HepG2 (cell line): ENCODE measurements around the gene KDM6B. TPM values are rescaled to one million over a fixed set of nuclear protein-coding genes. Genes with fewer than 3 reads are reported as not detected.

Source experiments
- ADNP ChIP-seq: sonication (generic); formaldehyde crosslinking; IDR thresholded peaks from 2 replicates; pipeline ENCODE4 v1.4.0; 2020; ENCODE audit warnings: missing genetic modification reagents
- EEA1 ChIP-seq: sonication (generic); formaldehyde crosslinking; IDR thresholded peaks from 2 replicates; pipeline ENCODE4 v1.5.1; 2020; ENCODE audit warnings: mild to moderate bottlenecking, missing genetic modification reagents, borderline replicate concordance
- ETV6 ChIP-seq: sonication (generic); formaldehyde crosslinking; conservative IDR thresholded peaks from 2 replicates; pipeline ENCODE4 v1.4.0; 2020; ENCODE audit warnings: missing genetic modification reagents
- GZF1 ChIP-seq: sonication (generic); formaldehyde crosslinking; IDR thresholded peaks from 2 replicates; pipeline ENCODE4 v1.5.1; 2020; ENCODE audit warnings: mild to moderate bottlenecking, missing genetic modification reagents
- HHEX ChIP-seq: IDR thresholded peaks from 2 replicates; pipeline ENCODE4 v1.6.1; 2016; ENCODE audit warnings: control low read depth
- HNRNPK ChIP-seq: fragments of 200-400 bp; formaldehyde crosslinking; IDR thresholded peaks from 2 replicates; pipeline ENCODE4 v1.6.1; 2018; ENCODE audit warnings: low read length, low read depth, moderate library complexity, mild to moderate bottlenecking; ENCODE audit not compliant: poor library complexity, severe bottlenecking
- HOXA3 ChIP-seq: sonication (generic); formaldehyde crosslinking; IDR thresholded peaks from 2 replicates; pipeline ENCODE4 v1.5.0; 2020; ENCODE audit warnings: missing genetic modification reagents
- IRX3 ChIP-seq: sonication (generic); formaldehyde crosslinking; IDR thresholded peaks from 2 replicates; pipeline ENCODE4 v1.8.1; 2023; ENCODE audit warnings: mild to moderate bottlenecking, low read depth, missing genetic modification reagents, borderline replicate concordance
- PITX1 ChIP-seq: sonication (generic); formaldehyde crosslinking; IDR thresholded peaks from 2 replicates; pipeline ENCODE4 v1.5.1; 2020; ENCODE audit warnings: mild to moderate bottlenecking, missing genetic modification reagents
- SNAPC4 ChIP-seq: sonication (generic); formaldehyde crosslinking; IDR thresholded peaks from 2 replicates; pipeline ENCODE4 v1.4.0; 2020; ENCODE audit warnings: mild to moderate bottlenecking, missing genetic modification reagents
- YY1 ChIP-seq: IDR thresholded peaks from 2 replicates; pipeline ENCODE4 v1.6.1; 2011; ENCODE audit warnings: low read length, low read depth, moderate library complexity, mild to moderate bottlenecking; ENCODE audit not compliant: insufficient read depth, insufficient replicate concordance
- ZKSCAN5 ChIP-seq: sonication (generic); formaldehyde crosslinking; IDR thresholded peaks from 2 replicates; pipeline ENCODE4 v1.5.1; 2020; ENCODE audit warnings: mild to moderate bottlenecking, missing genetic modification reagents
- ZNF160 ChIP-seq: sonication (generic); formaldehyde crosslinking; IDR thresholded peaks from 2 replicates; pipeline ENCODE4 v1.8.0; 2022; ENCODE audit warnings: mild to moderate bottlenecking, inconsistent platforms, missing genetic modification reagents
- ZNF275 ChIP-seq: sonication (generic); formaldehyde crosslinking; IDR thresholded peaks from 2 replicates; pipeline ENCODE4 v1.8.0; 2022; ENCODE audit warnings: missing genetic modification reagents, mild to moderate bottlenecking, inconsistent platforms, borderline replicate concordance
- ZNF430 ChIP-seq: sonication (generic); formaldehyde crosslinking; IDR thresholded peaks from 2 replicates; pipeline ENCODE4 v1.9.0; 2021; ENCODE audit warnings: mild to moderate bottlenecking, missing genetic modification reagents
- ZNF589 ChIP-seq: sonication (generic); formaldehyde crosslinking; conservative IDR thresholded peaks from 2 replicates; pipeline ENCODE4 v1.8.0; 2022; ENCODE audit warnings: mild to moderate bottlenecking, moderate library complexity, missing genetic modification reagents
- ZNF652 ChIP-seq: IDR thresholded peaks from 2 replicates; pipeline ENCODE4 v1.6.1; 2016; ENCODE audit warnings: low read depth, borderline replicate concordance
- ZNF850 ChIP-seq: sonication (generic); formaldehyde crosslinking; conservative IDR thresholded peaks from 2 replicates; pipeline ENCODE4 v1.9.0; 2021; ENCODE audit warnings: mild to moderate bottlenecking, missing genetic modification reagents
- polyA plus RNA-seq, 8 experiments: library from polyadenylated mRNA; depleted of rRNA in 3 of 8; stranded (reverse) in 7 of 8; unstranded in 1 of 8; fragments of >200 nt; fragmentation: Illumina TruSeq in 4 of 8; extraction: Trizol in 4 of 8; gene quantifications; 2 replicates each; pipeline versions ENCODE4 v1.2.1 to v1.2.3, GENCODE V29; 2011 to 2016; ENCODE audit warnings: low read depth in 4 of 8, missing spikeins in 1 of 8, mixed read lengths in 1 of 8; ENCODE audit not compliant: insufficient read depth in 1 of 8
- total RNA-seq, 5 experiments: library from RNA; depleted of rRNA; stranded (reverse); fragments of >200 nt; fragmentation: Illumina TruSeq; extraction: Trizol; gene quantifications; 2 replicates each; pipeline ENCODE4 v1.2.3, GENCODE V29; 2016; ENCODE audit warnings: low read depth in 1 of 5
- TF ChIP-seq, protein P1 (sequence below): sonication (generic); formaldehyde crosslinking; IDR thresholded peaks from 2 replicates; pipeline ENCODE4 v1.8.0; 2023; ENCODE audit warnings: mild to moderate bottlenecking, missing genetic modification reagents
- TF ChIP-seq, protein P2 (sequence below): sonication (generic); formaldehyde crosslinking; IDR thresholded peaks from 2 replicates; pipeline ENCODE4 v1.4.0; 2020; ENCODE audit warnings: missing genetic modification reagents, borderline replicate concordance

The KDM6B gene
- total and polyA plus RNA-seq, 2 of the 13 experiments (the other 11 are each of a cell fraction or from before 2014, with no cell fraction given), result 1.3 to 2.1 TPM

DNA sequence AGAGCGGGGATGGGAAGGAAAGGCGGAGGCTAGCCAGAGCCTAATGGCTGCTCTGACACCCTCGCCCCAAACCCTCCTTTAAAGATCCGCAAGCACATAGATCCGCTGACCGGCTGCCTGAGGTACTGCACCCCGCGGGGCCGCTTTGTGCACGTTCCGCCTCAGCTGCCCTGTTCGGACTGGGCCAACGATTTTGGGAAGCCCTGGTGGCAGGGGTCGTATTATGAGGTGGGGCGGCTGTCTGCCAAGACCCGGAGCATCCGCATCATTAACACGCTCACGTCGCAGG, 24.4 kb downstream of the KDM6B start (continued):
- TF ChIP-seq ZNF589 (CRISPR knock-in tag) (no peak), ZNF275 (CRISPR knock-in tag) (no peak), ZNF430 (no peak), ETV6 (no peak), ZNF850 (no peak), YY1 (peak; percentile 78), HOXA3 (no peak), HHEX (CRISPR knock-in tag) (no peak), ADNP (CRISPR knock-in tag) (no peak), HNRNPK (no peak), SNAPC4 (no peak), EEA1 (CRISPR knock-in tag) (0 out of 2 replicates have a peak, but pooled peaks have one; percentile 19), PITX1 (CRISPR knock-in tag) (no peak), ZNF160 (CRISPR knock-in tag) (no peak), GZF1 (CRISPR knock-in tag) (no peak), ZKSCAN5 (CRISPR knock-in tag) (no peak), ZNF652 (no peak), IRX3 (no peak)
- TF ChIP-seq, protein P1, sequence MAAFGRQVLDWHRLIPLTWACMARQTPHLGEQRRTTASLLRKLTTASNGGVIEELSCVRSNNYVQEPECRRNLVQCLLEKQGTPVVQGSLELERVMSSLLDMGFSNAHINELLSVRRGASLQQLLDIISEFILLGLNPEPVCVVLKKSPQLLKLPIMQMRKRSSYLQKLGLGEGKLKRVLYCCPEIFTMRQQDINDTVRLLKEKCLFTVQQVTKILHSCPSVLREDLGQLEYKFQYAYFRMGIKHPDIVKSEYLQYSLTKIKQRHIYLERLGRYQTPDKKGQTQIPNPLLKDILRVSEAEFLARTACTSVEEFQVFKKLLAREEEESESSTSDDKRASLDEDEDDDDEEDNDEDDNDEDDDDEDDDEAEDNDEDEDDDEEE, result no peak
- TF ChIP-seq, protein P2, sequence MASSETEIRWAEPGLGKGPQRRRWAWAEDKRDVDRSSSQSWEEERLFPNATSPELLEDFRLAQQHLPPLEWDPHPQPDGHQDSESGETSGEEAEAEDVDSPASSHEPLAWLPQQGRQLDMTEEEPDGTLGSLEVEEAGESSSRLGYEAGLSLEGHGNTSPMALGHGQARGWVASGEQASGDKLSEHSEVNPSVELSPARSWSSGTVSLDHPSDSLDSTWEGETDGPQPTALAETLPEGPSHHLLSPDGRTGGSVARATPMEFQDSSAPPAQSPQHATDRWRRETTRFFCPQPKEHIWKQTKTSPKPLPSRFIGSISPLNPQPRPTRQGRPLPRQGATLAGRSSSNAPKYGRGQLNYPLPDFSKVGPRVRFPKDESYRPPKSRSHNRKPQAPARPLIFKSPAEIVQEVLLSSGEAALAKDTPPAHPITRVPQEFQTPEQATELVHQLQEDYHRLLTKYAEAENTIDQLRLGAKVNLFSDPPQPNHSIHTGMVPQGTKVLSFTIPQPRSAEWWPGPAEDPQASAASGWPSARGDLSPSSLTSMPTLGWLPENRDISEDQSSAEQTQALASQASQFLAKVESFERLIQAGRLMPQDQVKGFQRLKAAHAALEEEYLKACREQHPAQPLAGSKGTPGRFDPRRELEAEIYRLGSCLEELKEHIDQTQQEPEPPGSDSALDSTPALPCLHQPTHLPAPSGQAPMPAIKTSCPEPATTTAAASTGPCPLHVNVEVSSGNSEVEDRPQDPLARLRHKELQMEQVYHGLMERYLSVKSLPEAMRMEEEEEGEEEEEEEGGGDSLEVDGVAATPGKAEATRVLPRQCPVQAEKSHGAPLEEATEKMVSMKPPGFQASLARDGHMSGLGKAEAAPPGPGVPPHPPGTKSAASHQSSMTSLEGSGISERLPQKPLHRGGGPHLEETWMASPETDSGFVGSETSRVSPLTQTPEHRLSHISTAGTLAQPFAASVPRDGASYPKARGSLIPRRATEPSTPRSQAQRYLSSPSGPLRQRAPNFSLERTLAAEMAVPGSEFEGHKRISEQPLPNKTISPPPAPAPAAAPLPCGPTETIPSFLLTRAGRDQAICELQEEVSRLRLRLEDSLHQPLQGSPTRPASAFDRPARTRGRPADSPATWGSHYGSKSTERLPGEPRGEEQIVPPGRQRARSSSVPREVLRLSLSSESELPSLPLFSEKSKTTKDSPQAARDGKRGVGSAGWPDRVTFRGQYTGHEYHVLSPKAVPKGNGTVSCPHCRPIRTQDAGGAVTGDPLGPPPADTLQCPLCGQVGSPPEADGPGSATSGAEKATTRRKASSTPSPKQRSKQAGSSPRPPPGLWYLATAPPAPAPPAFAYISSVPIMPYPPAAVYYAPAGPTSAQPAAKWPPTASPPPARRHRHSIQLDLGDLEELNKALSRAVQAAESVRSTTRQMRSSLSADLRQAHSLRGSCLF, result no peak
